Activated B cell treated with CpG ODN at 0.5 μM for 24 hours (primary cell): ENCODE results near the gene PUM2. TPM values are rescaled to one million over a fixed set of nuclear protein-coding genes. Genes with fewer than 3 reads are reported as not detected.

Source experiments
- ATAC-seq: fragments of 200-7000 bp; cut with Tn5 transposase; one replicate; pipeline ENCODE4 v1.10.0; 2021; ENCODE audit warnings: low read depth, mild to moderate bottlenecking, moderate library complexity
- CTCF ChIA-PET: fragments of 350-600 bp; sonication (Branson Sonifier 250); formaldehyde crosslinking; loops from one replicate; lab custom pipeline; 2021; ENCODE audit warnings: antibody characterized with exemption; lab: Charles Lee
- POLR2A ChIA-PET: fragments of 350-600 bp; sonication (Branson Sonifier 250); formaldehyde crosslinking; loops from one replicate; lab custom pipeline; 2021; ENCODE audit warnings: antibody characterized with exemption; lab: Charles Lee
- DNase-seq: peaks from one replicate; pipeline ENCODE4 v3.0.0; 2022
- H3K27ac Mint-ChIP-seq: one replicate; pipeline ENCODE4 v1.8.0; 2020; ENCODE audit warnings: mixed read lengths
- H3K27me3 Mint-ChIP-seq: one replicate; pipeline ENCODE4 v1.8.0; 2021; ENCODE audit warnings: mixed read lengths
- H3K36me3 Mint-ChIP-seq: one replicate; pipeline ENCODE4 v1.8.0; 2021; ENCODE audit warnings: low read depth, mixed read lengths
- H3K4me1 Mint-ChIP-seq: one replicate; pipeline ENCODE4 v1.8.0; 2021; ENCODE audit warnings: mixed read lengths
- H3K4me3 Mint-ChIP-seq: one replicate; pipeline ENCODE4 v1.8.0; 2020; ENCODE audit warnings: mild to moderate bottlenecking, mixed read lengths
- H3K9me3 Mint-ChIP-seq: one replicate; pipeline ENCODE4 v1.8.0; 2020; ENCODE audit warnings: mixed read lengths
- CTCF ChIP-seq: fragments of 200-600 bp; IDR thresholded peaks from one replicate; pipeline ENCODE4 v1.8.0; 2022; ENCODE audit warnings: antibody characterized with exemption, mild to moderate bottlenecking
- intact Hi-C: fragments of 100-400 bp; cut with micrococcal nuclease; formaldehyde crosslinking; loops from one replicate; pipeline ENCODE4 v1.15.1; 2024
- total RNA-seq: library from RNA; stranded (reverse); gene quantifications from 2 replicates; pipeline ENCODE4 v1.2.3, GENCODE V29; 2022

PUM2 gene
- total RNA-seq, 1 donor from 2014 or later = 110 TPM

GRCh38 chr2:20223407-20224163 lies 127.1 kb downstream of the PUM2 start:
- TF ChIP-seq CTCF = no peak
- peaks cover 43% of the 10 kb centered on the region for H3K27me3 Mint-ChIP-seq
- no peak overlapping the region for H3K27ac Mint-ChIP-seq
- intact Hi-C loops = loop anchor here (10.0 kb wide), 2 partner anchors 239 to 431 kb away; partner anchors contain the start of gene HS1BP3
- peaks cover 12% of the 10 kb centered on the region for H3K4me1 Mint-ChIP-seq
- peak overlapping the region; percentile 41 for H3K4me3 Mint-ChIP-seq
- no peaks in the 10 kb centered on the region for H3K36me3 Mint-ChIP-seq
- H3K9me3 Mint-ChIP-seq = no peaks in the 10 kb centered on the region
- ATAC-seq = no peak
- POLR2A ChIA-PET = no interaction called here
- peak; percentile 22 for DNase-seq
- CTCF ChIA-PET = no interaction called here

GRCh38 chr2:20222769-20223406 lies 127.8 kb downstream of the PUM2 start:
- no peak for DNase-seq
- Mint-ChIP-seq H3K36me3 (no peaks in the 10 kb centered on the region), H3K27ac (no peak overlapping the region), H3K4me1 (peaks cover 12% of the 10 kb centered on the region), H3K27me3 (peaks cover 43% of the 10 kb centered on the region), H3K4me3 (peak overlapping the region; percentile 53), H3K9me3 (no peaks in the 10 kb centered on the region)
- CTCF ChIA-PET = no interaction called here
- ATAC-seq = no peak
- intact Hi-C loops = loop anchor here (10.0 kb wide), 2 partner anchors 238 to 432 kb away; partner anchors contain the start of gene HS1BP3
- POLR2A ChIA-PET = no interaction called here
- TF ChIP-seq CTCF = no peak

GRCh38 chr2:20222014-20222768 lies 128.5 kb downstream of the PUM2 start:
- POLR2A ChIA-PET = no interaction called here
- H3K9me3 Mint-ChIP-seq = no peaks in the 10 kb centered on the region
- intact Hi-C loops = loop anchor here (10.0 kb wide), 2 partner anchors 237 to 433 kb away; partner anchors contain the start of gene HS1BP3
- H3K4me3 Mint-ChIP-seq = peak overlapping the region; percentile 50
- peaks cover 12% of the 10 kb centered on the region for H3K4me1 Mint-ChIP-seq
- H3K36me3 Mint-ChIP-seq = no peaks in the 10 kb centered on the region
- DNase-seq (no peak), ATAC-seq (no peak)
- CTCF ChIA-PET = no interaction called here
- H3K27ac Mint-ChIP-seq = no peak overlapping the region
- TF ChIP-seq CTCF = no peak
- peaks cover 37% of the 10 kb centered on the region for H3K27me3 Mint-ChIP-seq

- no peak for TF ChIP-seq CTCF
- CTCF ChIA-PET = no interaction called here
Measured at GRCh38 chr2:20221555-20221973, 129.1 kb downstream of the PUM2 start.

More at GRCh38 chr2:20221555-20221973, 129.1 kb downstream of the PUM2 start:
- Mint-ChIP-seq H3K9me3 (no peaks in the 10 kb centered on the region), H3K36me3 (no peaks in the 10 kb centered on the region), H3K4me3 (peak overlapping the region; percentile 50), H3K27ac (no peak overlapping the region), H3K27me3 (peaks cover 37% of the 10 kb centered on the region), H3K4me1 (peaks cover 12% of the 10 kb centered on the region)
- POLR2A ChIA-PET = no interaction called here
- DNase-seq (no peak), ATAC-seq (no peak)
- intact Hi-C loops = loop anchor here (10.0 kb wide), 2 partner anchors 237 to 433 kb away; partner anchors contain the start of gene HS1BP3
